Motor neuron (in vitro differentiated cells): ENCODE measurements around the gene IGSF9B. TPM values are rescaled to one million over a fixed set of nuclear protein-coding genes. Genes with fewer than 3 reads are reported as not detected.

Source experiments
- ATAC-seq, 8 experiments: fragments of 200-7000 bp; cut with Tn5 transposase; replicated peaks in 6 of 8; 2 replicates each; pipeline ENCODE4 v1.8.0; 2021; ENCODE audit warnings: mild to moderate bottlenecking in 8 of 8, moderate library complexity in 8 of 8
- H3K27ac ChIP-seq, 2 donors: fragments of 250-450 bp; sonication (Bioruptor Pico); 2 replicates each; pipeline ENCODE4 v1.9.0; 2021; ENCODE audit warnings: antibody characterized with exemption in 2 of 2, mild to moderate bottlenecking in 2 of 2, moderate library complexity in 1 of 2
- H3K4me1 ChIP-seq, 2 donors: fragments of 250-450 bp; sonication (Bioruptor Pico); replicated peaks in 1 of 2; 2 replicates each; pipeline ENCODE4 v1.6.1; 2021; ENCODE audit warnings: antibody characterized with exemption in 2 of 2, mild to moderate bottlenecking in 2 of 2, moderate library complexity in 1 of 2
- H3K4me3 ChIP-seq, 5 donors: fragments of 250-450 bp; sonication (Bioruptor Pico); 2 replicates each; pipeline ENCODE4 v1.9.0; 2021; ENCODE audit warnings: antibody characterized with exemption in 5 of 5, mild to moderate bottlenecking in 5 of 5, moderate library complexity in 4 of 5
- WGBS, 10 experiments: fragments of 450-650 bp; shearing (Covaris generic); methylation state at CpG; one replicate each; pipeline ENCODE4 v1.0.0; 2022; 5-methylcytosine and 5-hydroxymethylcytosine counted together
- in situ Hi-C, 9 experiments: fragments of 400-800 bp; cut with MboI; loops; one replicate each; pipeline ENCODE4 v1.15.0; 2021; ENCODE audit warnings: low sequenced_read_pairs in 9 of 9, low pct_unique_long_range_greater_than_20kb in 2 of 9; ENCODE audit not compliant: unreplicated experiment in 9 of 9
- total RNA-seq, 8 experiments: library from RNA; unstranded; fragments of 300-600 nt; gene quantifications; 2 replicates each; pipeline versions ENCODE4 v1.2.3 to v1.2.4, GENCODE V29; 2022

IGSF9B gene
- total RNA-seq, 8 experiments from 2014 or later: 1.3 to 32.1 (median 9.8) TPM

- H3K27ac ChIP-seq: no peak overlapping the region
- in situ Hi-C loops: no loop called here
- 59 to 100% (median 80%) methylated on average over 2 to 8 of the region's 10 CpGs; no CpG with 5 or more reads in 5 of the 10 experiments for WGBS, 10 experiments
- H3K4me1 ChIP-seq: peaks cover 17 to 19% of the 10 kb centered on the region in 2 donors
- no peak for ATAC-seq
- no peak overlapping the region for H3K4me3 ChIP-seq
Measured at GRCh38 chr11:133896642-133897330, 60.0 kb downstream of the IGSF9B start.

- no peak overlapping the region for H3K4me3 ChIP-seq
- H3K27ac ChIP-seq: no peak overlapping the region
- 20 to 86% (median 55%) methylated on average over 1 to 7 of the region's 7 CpGs; no CpG with 5 or more reads in 1 of the 10 experiments for WGBS, 10 experiments
- H3K4me1 ChIP-seq: peaks cover 17 to 19% of the 10 kb centered on the region in 2 donors
- in situ Hi-C loops: no loop called here
- ATAC-seq: peak in 5 of 8 experiments; percentile 68 to 92 (median 81)
Measured at GRCh38 chr11:133896028-133896427, 60.7 kb downstream of the IGSF9B start.

- in situ Hi-C loops: no loop called here
- ATAC-seq: peak in 5 of 8 experiments; percentile 4 to 17 (median 11)
- H3K4me3 ChIP-seq: no peak overlapping the region
- H3K4me1 ChIP-seq: peaks cover 17 to 19% of the 10 kb centered on the region in 2 donors
- no peak overlapping the region for H3K27ac ChIP-seq
- WGBS, 10 experiments: 0 to 70% (median 16%) methylated on average over 1 to 6 of the region's 8 CpGs; no CpG with 5 or more reads in 4 of the 10 experiments
Measured at GRCh38 chr11:133895551-133895950, 61.2 kb downstream of the IGSF9B start.

DNA sequence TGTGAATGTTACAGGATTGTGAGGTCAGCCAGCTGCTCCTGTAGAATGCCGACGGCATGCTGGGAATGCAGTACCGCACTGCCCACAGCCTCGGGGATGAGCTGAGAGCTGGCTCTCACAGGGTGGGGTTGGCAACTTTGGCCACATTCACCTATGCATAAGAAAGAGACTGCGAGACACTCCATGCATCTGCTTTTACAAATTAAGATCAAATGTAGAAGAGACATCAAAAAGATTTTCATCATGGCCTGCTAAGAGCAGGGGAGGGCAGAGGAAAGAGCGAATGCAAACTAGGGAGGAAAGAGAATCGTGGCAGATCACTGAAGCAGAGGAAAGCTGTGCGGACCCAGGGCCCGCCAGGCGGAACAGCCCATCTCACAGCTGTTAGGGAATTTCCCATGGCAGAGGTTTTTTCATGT is 61.7 kb downstream of the IGSF9B start:
- peak; percentile 30 to 90 (median 72) for ATAC-seq
- Histone ChIP-seq H3K4me3 (no peak overlapping the region), H3K27ac (no peak overlapping the region), H3K4me1 (peaks cover 17 to 19% of the 10 kb centered on the region in 2 donors)
- in situ Hi-C loops: no loop called here
- WGBS, 10 experiments: 10 to 51% (median 30%) methylated on average over 1 to 9 of the region's 10 CpGs; no CpG with 5 or more reads in 1 of the 10 experiments

DNA sequence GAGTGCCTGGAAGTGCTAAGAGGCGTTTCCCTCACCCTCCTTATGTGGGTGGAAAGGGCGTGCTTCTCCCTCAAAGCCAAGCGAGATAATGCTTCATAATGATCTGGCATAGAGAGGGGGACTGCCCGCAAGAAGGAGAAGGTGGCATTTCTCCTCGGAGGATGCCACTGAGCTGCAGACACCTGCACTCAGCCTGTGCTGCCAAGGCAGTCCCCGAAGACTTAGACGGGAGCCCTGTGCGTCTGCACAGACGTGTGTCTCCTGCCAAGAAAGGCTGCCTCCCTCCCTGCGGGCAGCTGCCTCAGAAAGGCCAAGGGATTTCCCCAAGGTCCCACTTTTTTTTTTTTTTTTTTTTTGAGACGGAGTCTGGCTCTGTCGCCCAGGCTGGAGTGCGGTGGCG is 63.4 kb downstream of the IGSF9B start:
- Histone ChIP-seq H3K27ac (no peak overlapping the region), H3K4me1 (peaks cover 17 to 19% of the 10 kb centered on the region in 2 donors), H3K4me3 (no peak overlapping the region)
- in situ Hi-C loops: no loop called here
- 6 to 100% (median 40%) methylated on average over 1 to 3 of the region's 14 CpGs; no CpG with 5 or more reads in 5 of the 10 experiments for WGBS, 10 experiments
- ATAC-seq: peak in 1 of 8 experiments; percentile 12

GRCh38 chr11:133892584-133893380 is 64.0 kb downstream of the IGSF9B start:
- in situ Hi-C loops: no loop called here
- H3K4me1 ChIP-seq: peaks cover 17 to 19% of the 10 kb centered on the region in 2 donors
- H3K27ac ChIP-seq: no peak overlapping the region
- WGBS, 10 experiments: 43 to 100% (median 80%) methylated on average over 1 to 8 of the region's 19 CpGs; no CpG with 5 or more reads in 4 of the 10 experiments
- no peak overlapping the region for H3K4me3 ChIP-seq
- ATAC-seq: no peak

GRCh38 chr11:133892126-133892525 is 64.6 kb downstream of the IGSF9B start:
- Histone ChIP-seq H3K4me1 (peaks cover 17 to 19% of the 10 kb centered on the region in 2 donors), H3K4me3 (no peak overlapping the region), H3K27ac (no peak overlapping the region)
- in situ Hi-C loops: no loop called here
- 22 to 74% (median 50%) methylated on average over 1 to 6 of the region's 8 CpGs; no CpG with 5 or more reads in 1 of the 10 experiments for WGBS, 10 experiments
- ATAC-seq: no peak

GRCh38 chr11:133889893-133890292 is 66.9 kb downstream of the IGSF9B start:
- no peak overlapping the region for H3K4me3 ChIP-seq
- ATAC-seq: no peak
- 0 to 75% (median 41%) methylated on average over 1 to 3 of the region's 3 CpGs; no CpG with 5 or more reads in 4 of the 10 experiments for WGBS, 10 experiments
- H3K4me1 ChIP-seq: peaks cover 3 to 5% of the 10 kb centered on the region in 2 donors
- no peak overlapping the region for H3K27ac ChIP-seq
- in situ Hi-C loops: no loop called here

- no peak for ATAC-seq
- Histone ChIP-seq H3K4me3 (no peak overlapping the region), H3K27ac (no peak overlapping the region), H3K4me1 (no peaks in the 10 kb centered on the region)
- in situ Hi-C loops: no loop called here
- WGBS, 10 experiments: 0 to 100% (median 63%) methylated on average over 1 to 5 of the region's 5 CpGs; no CpG with 5 or more reads in 2 of the 10 experiments
Measured at GRCh38 chr11:133889188-133889587, 67.6 kb downstream of the IGSF9B start.

DNA sequence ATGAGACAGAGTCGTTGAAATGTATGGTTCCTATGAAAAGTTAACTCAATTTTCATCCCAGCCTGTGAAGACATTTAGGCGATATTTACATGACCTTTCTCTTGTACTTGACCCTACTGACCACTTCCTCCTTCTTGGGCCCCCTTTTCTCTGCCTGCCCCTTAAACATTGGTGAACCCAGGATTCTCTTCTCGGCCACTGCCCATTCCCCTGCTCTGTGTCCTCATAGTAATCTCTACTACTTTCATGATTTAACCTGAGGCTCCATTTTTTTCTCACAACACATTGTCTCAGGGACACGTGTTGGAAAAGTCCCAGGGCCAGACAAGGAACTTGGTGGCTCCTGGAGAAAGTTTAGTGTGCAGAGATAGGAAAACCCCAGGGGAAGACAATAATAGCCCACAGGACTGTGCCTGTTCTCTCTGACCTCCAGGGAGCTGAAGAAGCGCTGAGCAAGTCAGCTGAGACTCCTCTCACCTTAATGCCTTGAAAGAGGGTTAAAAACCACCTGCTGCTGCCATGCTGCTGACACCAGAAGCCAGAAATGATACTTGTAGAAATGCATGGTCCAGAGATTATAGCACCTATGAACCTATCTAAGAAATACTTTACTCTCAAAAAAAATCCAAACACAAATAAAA is 69.0 kb downstream of the IGSF9B start:
- H3K4me1 ChIP-seq: no peaks in the 10 kb centered on the region
- WGBS, 10 experiments: 0 to 86% (median 71%) methylated on average over 1 to 5 of the region's 5 CpGs; no CpG with 5 or more reads in 1 of the 10 experiments
- H3K27ac ChIP-seq: no peak overlapping the region
- ATAC-seq: no peak
- no peak overlapping the region for H3K4me3 ChIP-seq
- in situ Hi-C loops: no loop called here

GRCh38 chr11:133886029-133886428 is 70.7 kb downstream of the IGSF9B start:
- WGBS, 10 experiments: 17 to 100% (median 56%) methylated on average over 1 to 3 of the region's 3 CpGs; no CpG with 5 or more reads in 4 of the 10 experiments
- in situ Hi-C loops: no loop called here
- Histone ChIP-seq H3K4me1 (no peaks in the 10 kb centered on the region), H3K27ac (no peak overlapping the region), H3K4me3 (no peak overlapping the region)
- ATAC-seq: no peak

DNA sequence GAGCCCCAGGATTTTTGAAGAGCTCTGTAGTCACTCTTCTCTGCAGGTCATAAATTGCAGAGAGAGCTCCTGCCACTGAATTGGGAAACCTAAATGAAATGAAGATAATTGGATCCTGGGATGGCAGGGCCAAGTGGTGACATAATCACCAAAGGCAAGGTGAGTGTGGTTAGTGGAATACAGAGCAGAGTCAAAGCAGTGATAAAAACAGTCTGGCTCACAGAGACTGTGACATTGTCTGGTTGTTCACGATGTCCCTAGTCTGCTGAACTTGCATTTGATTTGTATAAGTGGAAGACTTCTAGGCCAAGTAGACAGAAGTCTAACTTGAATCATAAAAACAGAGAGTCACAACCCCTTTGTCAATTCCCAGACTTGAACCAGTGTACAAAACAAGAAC is 84.6 kb downstream of the IGSF9B start:
- H3K4me3 ChIP-seq: no peak overlapping the region
- no peaks in the 10 kb centered on the region for H3K4me1 ChIP-seq
- no peak for ATAC-seq
- in situ Hi-C loops: no loop called here
- WGBS, 10 experiments: 0 to 83% (median 0%) methylated on average over 1 of the region's 1 CpG; no CpG with 5 or more reads in 5 of the 10 experiments
- H3K27ac ChIP-seq: no peak overlapping the region

DNA sequence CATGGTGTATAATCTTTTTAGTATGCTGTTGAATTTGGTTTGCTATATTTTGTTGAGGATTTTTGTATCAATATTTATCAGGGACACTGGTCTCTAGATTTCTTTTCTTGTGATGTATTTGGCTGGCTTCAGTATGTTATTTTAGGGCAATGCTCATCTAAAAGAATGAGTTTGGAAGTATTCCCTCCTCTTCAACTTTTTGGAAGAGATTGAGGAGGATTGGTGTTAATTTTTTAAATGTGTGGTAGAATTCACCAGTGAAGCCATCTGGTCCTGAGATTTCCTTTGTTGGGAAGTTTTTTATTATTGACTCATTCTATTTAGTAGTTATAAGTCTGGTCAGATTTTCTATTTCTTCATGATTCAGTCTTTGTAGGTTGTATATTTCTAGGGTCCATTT is 89.3 kb downstream of the IGSF9B start:
- H3K4me3 ChIP-seq: no peak overlapping the region
- H3K27ac ChIP-seq: no peak overlapping the region
- in situ Hi-C loops: no loop called here
- ATAC-seq: no peak
- no peaks in the 10 kb centered on the region for H3K4me1 ChIP-seq
